WI38 (cell line): ENCODE results near the gene RHOF.
A peak's percentile ranks its signal among the peaks of the same experiment; 100 is the strongest.

Experiments used
- H3K4me3 ChIP-seq: 2 replicates; pipeline ENCODE4 v1.5.1; 2011; ENCODE audit warnings: low read depth, mild to moderate bottlenecking, control low read depth, low read length
- CTCF ChIP-seq: IDR thresholded peaks from 2 replicates; pipeline ENCODE4 v1.5.1; 2012; ENCODE audit warnings: low read depth, mild to moderate bottlenecking, control low read depth, low read length

Gene RHOF

GRCh38 chr12:121799156-121799841 lies 5.8 kb upstream of the RHOF start:
- H3K4me3 ChIP-seq = peak overlapping the region; percentile 59
- no peak for TF ChIP-seq CTCF

- H3K4me3 ChIP-seq = peak overlapping the region; percentile 59
- no peak for TF ChIP-seq CTCF
Observed at GRCh38 chr12:121798787-121799155, 5.3 kb upstream of the RHOF start.

GRCh38 chr12:121797937-121798786 lies 4.7 kb upstream of the RHOF start:
- peak overlapping the region; percentile 59 for H3K4me3 ChIP-seq
- no peak for TF ChIP-seq CTCF

GRCh38 chr12:121796855-121797751 lies 3.6 kb upstream of the RHOF start:
- H3K4me3 ChIP-seq = peak overlapping the region; percentile 42
- TF ChIP-seq CTCF = peak; percentile 12; the same call in 1 of the 2 replicates

GRCh38 chr12:121795034-121795968 lies 1.8 kb upstream of the RHOF start:
- peak; percentile 84 for TF ChIP-seq CTCF

GRCh38 chr12:121794534-121795033 lies 1.1 kb upstream of the RHOF start:
- TF ChIP-seq CTCF = no peak

More at GRCh38 chr12:121795034-121795968, 1.8 kb upstream of the RHOF start:
- peak overlapping the region; percentile 1; the same call in 1 of the 2 replicates for H3K4me3 ChIP-seq

More at GRCh38 chr12:121794534-121795033, 1.1 kb upstream of the RHOF start:
- H3K4me3 ChIP-seq = peak overlapping the region; percentile 1; the same call in 1 of the 2 replicates
